Thyroid gland (tissue), 4 donors: Measurements from ENCODE around the gene TUBA1B. TPM values are rescaled to one million over a fixed set of nuclear protein-coding genes. Genes with fewer than 3 reads are reported as not detected.
A peak's percentile ranks its signal among the peaks of the same experiment; 100 is the strongest.

Experiments
- DNase-seq, 2 donors: peaks; one replicate each; pipeline ENCODE4 v3.0.0-alpha.2; 2019
- H3K27ac ChIP-seq, 3 donors: fragments of 200-600 bp; sonication (generic); 1 replicate in 2 of 3; 2 replicates in 1 of 3; pipeline ENCODE4 v1.5.1; 2016 to 2019; ENCODE audit warnings: mild to moderate bottlenecking in 1 of 3, moderate library complexity in 1 of 3
- H3K27me3 ChIP-seq: fragments of 200-600 bp; sonication (generic); one replicate; pipeline ENCODE4 v1.5.1; 2019
- H3K36me3 ChIP-seq, 2 donors: fragments of 200-600 bp; sonication (generic); one replicate each; pipeline ENCODE4 v1.5.1; 2016 to 2019
- H3K4me1 ChIP-seq, 2 donors: fragments of 200-600 bp; sonication (generic); one replicate each; pipeline ENCODE4 v1.5.1; 2017 to 2019
- H3K4me3 ChIP-seq, 3 donors: fragments of 200-600 bp; sonication (generic); replicated peaks in 1 of 3; 1 replicate in 2 of 3; 2 replicates in 1 of 3; pipeline ENCODE4 v1.5.1; 2016; ENCODE audit warnings: mild to moderate bottlenecking in 1 of 3
- H3K9me3 ChIP-seq: fragments of 200-600 bp; sonication (generic); one replicate; pipeline ENCODE4 v1.5.1; 2017
- POLR2A ChIP-seq, 2 donors: fragments of 450-650 bp; IDR thresholded peaks; one replicate each; pipeline ENCODE4 v1.6.1; 2017; ENCODE audit warnings: antibody characterized with exemption in 2 of 2, mild to moderate bottlenecking in 2 of 2, moderate library complexity in 1 of 2
- WGBS, 2 donors: methylation state at CpG; one replicate each; pipeline ENCODE4 v1.1.5; 2017; 5-methylcytosine and 5-hydroxymethylcytosine counted together
- intact Hi-C: fragments of 100-400 bp; cut with DNase I; formaldehyde crosslinking; loops from one replicate; pipeline ENCODE4 v1.15.1; 2023
- total RNA-seq, 4 donors: library from RNA; depleted of rRNA; stranded (reverse); fragments of >200 nt; gene quantifications; one replicate each; pipeline ENCODE4 v1.2.3, GENCODE V29; 2016
- TF ChIP-seq, protein P1 (sequence below), 6 experiments: fragments of 200-600 bp in 3 of 6; fragments of 450-650 bp in 3 of 6; sonication (generic) in 3 of 6; IDR thresholded peaks; one replicate each; pipeline ENCODE4 v1.5.1; 2016 to 2019; ENCODE audit warnings: antibody characterized with exemption in 6 of 6, mild to moderate bottlenecking in 2 of 6, inconsistent platforms in 1 of 6, moderate library complexity in 1 of 6

TUBA1B gene
- total RNA-seq, 4 donors from 2014 or later = 284 to 653 (median 477) TPM

DNA sequence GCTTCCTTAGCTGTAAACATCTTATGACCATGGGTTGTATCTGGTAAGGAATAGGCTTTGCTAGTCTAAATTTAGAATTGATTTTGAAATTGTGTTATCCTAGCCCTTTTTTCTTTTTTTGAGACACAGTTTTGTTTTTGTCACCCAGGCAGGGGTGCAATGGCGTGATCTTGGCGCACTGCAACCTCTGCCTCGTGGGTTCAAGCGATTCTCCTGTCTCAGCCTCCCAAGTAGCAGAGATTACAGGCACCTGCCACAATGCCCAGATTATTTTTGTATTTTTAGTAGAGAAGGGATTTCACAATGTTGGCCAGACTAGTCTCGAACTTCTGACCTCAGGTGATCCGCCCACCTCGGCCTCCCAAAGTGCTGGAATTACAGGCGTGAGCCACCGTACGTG, 2.4 kb upstream of the TUBA1B start:
- peaks cover 10 to 12% of the 10 kb centered on the region in 2 donors for H3K36me3 ChIP-seq
- H3K4me1 ChIP-seq = peaks cover 14 to 17% of the 10 kb centered on the region in 2 donors
- TF ChIP-seq, protein P1, sequence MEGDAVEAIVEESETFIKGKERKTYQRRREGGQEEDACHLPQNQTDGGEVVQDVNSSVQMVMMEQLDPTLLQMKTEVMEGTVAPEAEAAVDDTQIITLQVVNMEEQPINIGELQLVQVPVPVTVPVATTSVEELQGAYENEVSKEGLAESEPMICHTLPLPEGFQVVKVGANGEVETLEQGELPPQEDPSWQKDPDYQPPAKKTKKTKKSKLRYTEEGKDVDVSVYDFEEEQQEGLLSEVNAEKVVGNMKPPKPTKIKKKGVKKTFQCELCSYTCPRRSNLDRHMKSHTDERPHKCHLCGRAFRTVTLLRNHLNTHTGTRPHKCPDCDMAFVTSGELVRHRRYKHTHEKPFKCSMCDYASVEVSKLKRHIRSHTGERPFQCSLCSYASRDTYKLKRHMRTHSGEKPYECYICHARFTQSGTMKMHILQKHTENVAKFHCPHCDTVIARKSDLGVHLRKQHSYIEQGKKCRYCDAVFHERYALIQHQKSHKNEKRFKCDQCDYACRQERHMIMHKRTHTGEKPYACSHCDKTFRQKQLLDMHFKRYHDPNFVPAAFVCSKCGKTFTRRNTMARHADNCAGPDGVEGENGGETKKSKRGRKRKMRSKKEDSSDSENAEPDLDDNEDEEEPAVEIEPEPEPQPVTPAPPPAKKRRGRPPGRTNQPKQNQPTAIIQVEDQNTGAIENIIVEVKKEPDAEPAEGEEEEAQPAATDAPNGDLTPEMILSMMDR (IDR thresholded peaks at IDR 0.05) = no peak
- TF ChIP-seq POLR2A (IDR thresholded peaks at IDR 0.05) = no peak
- H3K27ac ChIP-seq = no peak overlapping the region
- no peaks in the 10 kb centered on the region for H3K27me3 ChIP-seq
- H3K4me3 ChIP-seq = no peak overlapping the region
- no peak for DNase-seq
- intact Hi-C loops = loop anchor here (10.0 kb wide), 1 partner anchor 101 kb away; no protein-coding TSS in a partner anchor
- H3K9me3 ChIP-seq = no peaks in the 10 kb centered on the region
- 91% methylated on average over 10 of the region's 10 CpGs for WGBS, 2 donors

DNA sequence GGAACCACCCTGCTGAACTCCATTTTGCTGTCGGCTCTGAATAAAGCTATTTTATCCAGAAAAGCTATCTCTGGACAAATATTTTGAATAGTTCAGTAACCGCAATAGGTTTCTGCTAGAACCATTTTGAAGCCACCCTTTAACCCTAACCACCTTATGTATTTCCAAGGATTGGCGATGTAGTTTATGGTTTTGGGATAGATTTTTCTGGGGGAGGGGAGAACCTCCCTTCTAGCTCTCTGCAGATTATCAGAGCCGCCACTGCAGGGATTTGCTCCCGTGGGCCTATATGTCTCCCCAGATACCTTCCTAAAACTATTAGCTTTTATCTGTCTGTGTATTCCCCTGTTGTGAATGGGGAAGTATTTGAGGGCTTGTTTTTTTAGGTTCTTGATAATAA, 1.8 kb upstream of the TUBA1B start:
- intact Hi-C loops = loop anchor here (10.0 kb wide), 1 partner anchor 102 kb away; no protein-coding TSS in a partner anchor
- Histone ChIP-seq H3K9me3 (no peaks in the 10 kb centered on the region), H3K4me1 (peaks cover 14 to 17% of the 10 kb centered on the region in 2 donors), H3K36me3 (peaks cover 11 to 14% of the 10 kb centered on the region in 2 donors), H3K4me3 (no peak overlapping the region), H3K27me3 (no peaks in the 10 kb centered on the region), H3K27ac (no peak overlapping the region)
- no peak for DNase-seq
- TF ChIP-seq POLR2A (IDR thresholded peaks at IDR 0.05) = no peak
- TF ChIP-seq, protein P1 (IDR thresholded peaks at IDR 0.05) = no peak
- 79 to 86% methylated on average over 5 of the region's 5 CpGs for WGBS, 2 donors

DNA sequence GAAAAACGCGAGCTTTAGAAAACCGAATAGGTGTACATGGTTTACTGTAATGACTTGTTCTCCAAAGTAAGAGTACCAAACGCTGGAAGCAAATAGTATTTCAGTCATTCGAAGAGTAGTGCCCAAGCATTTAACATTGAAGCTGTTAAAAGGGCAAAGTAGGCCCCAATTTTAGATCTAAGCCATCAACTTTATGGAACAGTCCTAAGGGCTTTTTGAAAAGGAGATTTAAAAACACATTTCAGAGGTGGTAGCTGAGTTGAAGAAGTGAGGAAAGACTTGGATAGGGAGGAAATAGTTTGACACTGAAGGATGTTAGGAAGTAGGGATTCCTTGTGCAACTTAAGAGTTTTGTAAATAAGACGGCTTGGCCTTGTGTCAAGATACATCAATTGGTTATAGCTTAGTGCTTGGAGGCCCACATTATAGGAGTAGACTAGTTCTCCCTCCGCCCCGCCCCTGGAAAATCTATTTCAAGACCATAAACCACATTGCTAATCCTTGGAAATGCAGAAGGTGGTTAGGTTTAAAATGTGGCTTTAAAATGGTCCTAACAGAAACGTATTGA, 783 bp upstream of the TUBA1B start:
- WGBS, 2 donors = 27 to 30% methylated on average over 9 of the region's 9 CpGs
- Histone ChIP-seq H3K4me1 (peaks cover 14 to 17% of the 10 kb centered on the region in 2 donors), H3K27me3 (no peaks in the 10 kb centered on the region), H3K36me3 (peaks cover 20 to 25% of the 10 kb centered on the region in 2 donors), H3K4me3 (peak overlapping the region in 2 of 3 donors; percentile 6 to 96), H3K9me3 (no peaks in the 10 kb centered on the region), H3K27ac (peak overlapping the region; percentile 54 to 100 (median 76))
- intact Hi-C loops = loop anchor here (10.0 kb wide), 1 partner anchor 103 kb away; no protein-coding TSS in a partner anchor
- TF ChIP-seq POLR2A (IDR thresholded peaks at IDR 0.05) = no peak
- TF ChIP-seq, protein P1 (IDR thresholded peaks at IDR 0.05) = no peak
- no peak for DNase-seq

- DNase-seq = peak; percentile 95
- peak overlapping the region; percentile 94 to 99 (median 96) for H3K4me3 ChIP-seq
- intact Hi-C loops = loop anchor here (10.0 kb wide), 1 partner anchor 104 kb away; no protein-coding TSS in a partner anchor
- H3K36me3 ChIP-seq = peaks cover 20 to 29% of the 10 kb centered on the region in 2 donors
- no peaks in the 10 kb centered on the region for H3K27me3 ChIP-seq
- WGBS, 2 donors = 0% methylated on average over 19 to 42 of the region's 66 CpGs
- H3K9me3 ChIP-seq = no peaks in the 10 kb centered on the region
- peaks cover 14 to 17% of the 10 kb centered on the region in 2 donors for H3K4me1 ChIP-seq
- peak overlapping the region; percentile 95 to 100 (median 96) for H3K27ac ChIP-seq
- TF ChIP-seq POLR2A (IDR thresholded peaks at IDR 0.05) = no peak
- TF ChIP-seq, protein P1 (IDR thresholded peaks at IDR 0.05) = peak; percentile 73 to 91 (median 78)
Measured at GRCh38 chr12:49130151-49131050, 794 bp downstream of the TUBA1B start.
